Inferior parietal cortex (tissue), 1 donor: ENCODE results near the gene ANKAR.
"Not testable (repeated sequence)": the region's sequence is repeated elsewhere in the genome, so short reads cannot be mapped to it uniquely, and the experiment has no call there.

ENCODE experiments used
- DNase-seq: peaks from one replicate; pipeline ENCODE4 v3.0.0-alpha.2; 2016; ENCODE audit errors: extremely low spot score

Gene ANKAR

GRCh38 chr2:189660803-189661147 lies 13.7 kb upstream of the ANKAR start:
- DNase-seq, result no peak

- DNase-seq, result peak; percentile 99
Measured at GRCh38 chr2:189661148-189661956, 13.1 kb upstream of the ANKAR start, which contains the start of gene ASNSD1. ASNSD1 (plus strand) TSS chr2:189661459; CDS start chr2:189666133, 4,674 bp downstream.

GRCh38 chr2:189661957-189662321 lies 12.5 kb upstream of the ANKAR start:
- no peak for DNase-seq

- no peak for DNase-seq
Measured at GRCh38 chr2:189662669-189663226, 11.7 kb upstream of the ANKAR start.

GRCh38 chr2:189663319-189663718 lies 11.2 kb upstream of the ANKAR start:
- DNase-seq, result not testable (repeated sequence)

GRCh38 chr2:189669913-189670312 lies 4.6 kb upstream of the ANKAR start:
- DNase-seq, result no peak

GRCh38 chr2:189673661-189674373 lies 653 bp upstream of the ANKAR start:
- no peak for DNase-seq

GRCh38 chr2:189676471-189676870 lies 2.0 kb downstream of the ANKAR start:
- DNase-seq, result no peak

GRCh38 chr2:189679226-189679625 lies 4.8 kb downstream of the ANKAR start:
- no peak for DNase-seq

- DNase-seq, result no peak
Measured at GRCh38 chr2:189681203-189681602, 6.7 kb downstream of the ANKAR start.

- DNase-seq, result no peak
Measured at GRCh38 chr2:189681903-189682302, 7.4 kb downstream of the ANKAR start.

GRCh38 chr2:189683348-189683747 lies 8.9 kb downstream of the ANKAR start:
- DNase-seq, result no peak

GRCh38 chr2:189684811-189685210 lies 10.3 kb downstream of the ANKAR start:
- no peak for DNase-seq

- DNase-seq, result no peak
Measured at GRCh38 chr2:189685540-189686229, 11.2 kb downstream of the ANKAR start.

- DNase-seq, result not testable (repeated sequence)
Measured at GRCh38 chr2:189687796-189688195, 13.3 kb downstream of the ANKAR start.

GRCh38 chr2:189696223-189696622 lies 21.8 kb downstream of the ANKAR start:
- DNase-seq, result no peak

- peak; percentile 82 for DNase-seq
Measured at GRCh38 chr2:189698020-189698887, 23.8 kb downstream of the ANKAR start.

- no peak for DNase-seq
Measured at GRCh38 chr2:189700681-189701080, 26.2 kb downstream of the ANKAR start.

GRCh38 chr2:189702071-189702470 lies 27.6 kb downstream of the ANKAR start:
- no peak for DNase-seq

- no peak for DNase-seq
Measured at GRCh38 chr2:189709501-189710221, 35.2 kb downstream of the ANKAR start.

- not testable (repeated sequence) for DNase-seq
Measured at GRCh38 chr2:189717593-189717992, 43.1 kb downstream of the ANKAR start.
